Measurements from ENCODE around the gene CCNY.

Gene CCNY

GRCh38 chr10:35336921-35337823, 863 bp downstream of the CCNY start:
- H3K4me3 ChIP-seq (ENCODE audit: low read length, poor library complexity, severe bottlenecking), result peak overlapping the region; percentile 76
- no peak for TF ChIP-seq CTCF (conservative IDR thresholded peaks at IDR 0.05; ENCODE audit: low read length)
- TF ChIP-seq EZH2phosphoT487 (IDR thresholded peaks at IDR 0.05; ENCODE audit: borderline replicate concordance), result no peak
- no peaks in the 10 kb centered on the region for H3K9me2 ChIP-seq (replicated peaks; ENCODE audit: low read depth, low read length)
- H2AFZ ChIP-seq (ENCODE audit: low read length), result no peak overlapping the region
- H4K20me1 ChIP-seq (ENCODE audit: insufficient read depth, low read length, poor library complexity, severe bottlenecking), result peaks cover 74% of the 10 kb centered on the region
- peaks cover 94% of the 10 kb centered on the region for H3K79me2 ChIP-seq (ENCODE audit: insufficient read depth, low read length)
- H3K4me1 ChIP-seq (ENCODE audit: insufficient read depth, low read length, poor library complexity, severe bottlenecking), result peaks cover 71% of the 10 kb centered on the region
- H3K9ac ChIP-seq (ENCODE audit: low read depth, low read length, poor library complexity, severe bottlenecking), result peak overlapping the region; percentile 74
- no peaks in the 10 kb centered on the region for H3K36me3 ChIP-seq (ENCODE audit: insufficient read depth, low read length)
- H3F3A ChIP-seq (ENCODE audit: low read depth), result peaks cover 3% of the 10 kb centered on the region; the same call in 1 of the 2 replicates
- H3K9me3 ChIP-seq (ENCODE audit: insufficient read depth, low read depth, low read length), result no peaks in the 10 kb centered on the region
- H3K27me3 ChIP-seq (ENCODE audit: insufficient read depth, low read length, poor library complexity, severe bottlenecking), result no peaks in the 10 kb centered on the region
- peak overlapping the region; percentile 75 for H3K4me2 ChIP-seq (ENCODE audit: low read depth, low read length, poor library complexity, severe bottlenecking)

GRCh38 chr10:35339942-35340341, 3.6 kb downstream of the CCNY start:
- Histone ChIP-seq H3K9me3 (ENCODE audit: insufficient read depth, low read depth, low read length) (no peaks in the 10 kb centered on the region), H3K27me3 (ENCODE audit: insufficient read depth, low read length, poor library complexity, severe bottlenecking) (no peaks in the 10 kb centered on the region), H3K9me2 (replicated peaks; ENCODE audit: low read depth, low read length) (no peaks in the 10 kb centered on the region), H2AFZ (ENCODE audit: low read length) (no peak overlapping the region), H3K36me3 (ENCODE audit: insufficient read depth, low read length) (no peaks in the 10 kb centered on the region), H3K4me1 (ENCODE audit: insufficient read depth, low read length, poor library complexity, severe bottlenecking) (peaks cover 64% of the 10 kb centered on the region), H3F3A (ENCODE audit: low read depth) (peaks cover 3% of the 10 kb centered on the region; the same call in 1 of the 2 replicates), H3K4me3 (ENCODE audit: low read length, poor library complexity, severe bottlenecking) (peak overlapping the region; percentile 76), H4K20me1 (ENCODE audit: insufficient read depth, low read length, poor library complexity, severe bottlenecking) (peaks cover 77% of the 10 kb centered on the region), H3K79me2 (ENCODE audit: insufficient read depth, low read length) (peaks cover 94% of the 10 kb centered on the region), H3K9ac (ENCODE audit: low read depth, low read length, poor library complexity, severe bottlenecking) (peak overlapping the region; percentile 74), H3K4me2 (ENCODE audit: low read depth, low read length, poor library complexity, severe bottlenecking) (peak overlapping the region; percentile 75)
- TF ChIP-seq EZH2phosphoT487 (IDR thresholded peaks at IDR 0.05; ENCODE audit: borderline replicate concordance), result no peak
- TF ChIP-seq CTCF (conservative IDR thresholded peaks at IDR 0.05; ENCODE audit: low read length), result no peak

GRCh38 chr10:35340975-35341374, 4.7 kb downstream of the CCNY start:
- H3F3A ChIP-seq (ENCODE audit: low read depth), result peaks cover 3% of the 10 kb centered on the region; the same call in 1 of the 2 replicates
- no peaks in the 10 kb centered on the region for H3K27me3 ChIP-seq (ENCODE audit: insufficient read depth, low read length, poor library complexity, severe bottlenecking)
- peak overlapping the region; percentile 75 for H3K4me2 ChIP-seq (ENCODE audit: low read depth, low read length, poor library complexity, severe bottlenecking)
- H3K36me3 ChIP-seq (ENCODE audit: insufficient read depth, low read length), result no peaks in the 10 kb centered on the region
- peak overlapping the region; percentile 65 for H3K9ac ChIP-seq (ENCODE audit: low read depth, low read length, poor library complexity, severe bottlenecking)
- peaks cover 76% of the 10 kb centered on the region for H4K20me1 ChIP-seq (ENCODE audit: insufficient read depth, low read length, poor library complexity, severe bottlenecking)
- peaks cover 63% of the 10 kb centered on the region for H3K4me1 ChIP-seq (ENCODE audit: insufficient read depth, low read length, poor library complexity, severe bottlenecking)
- H3K9me2 ChIP-seq (replicated peaks; ENCODE audit: low read depth, low read length), result no peaks in the 10 kb centered on the region
- peak overlapping the region; percentile 76 for H3K4me3 ChIP-seq (ENCODE audit: low read length, poor library complexity, severe bottlenecking)
- no peaks in the 10 kb centered on the region for H3K9me3 ChIP-seq (ENCODE audit: insufficient read depth, low read depth, low read length)
- no peak overlapping the region for H2AFZ ChIP-seq (ENCODE audit: low read length)
- H3K79me2 ChIP-seq (ENCODE audit: insufficient read depth, low read length), result peaks cover 94% of the 10 kb centered on the region
- no peak for TF ChIP-seq EZH2phosphoT487 (IDR thresholded peaks at IDR 0.05; ENCODE audit: borderline replicate concordance)
- no peak for TF ChIP-seq CTCF (conservative IDR thresholded peaks at IDR 0.05; ENCODE audit: low read length)

Measured in Loucy (cell line).